Sigmoid colon (tissue), 7 donors: ENCODE results near the gene HSD3B1. TPM values are rescaled to one million over a fixed set of nuclear protein-coding genes. Genes with fewer than 3 reads are reported as not detected.

ENCODE experiments used
- DNase-seq: peaks from one replicate; pipeline ENCODE4 v3.0.0-alpha.2; 2019
- H3K27ac ChIP-seq, 4 donors: fragments of 200-600 bp; sonication (generic); one replicate each; pipeline ENCODE4 v1.5.1; 2016 to 2019; ENCODE audit warnings: mild to moderate bottlenecking in 1 of 4
- H3K27me3 ChIP-seq, 3 donors: fragments of 200-600 bp; sonication (generic); one replicate each; pipeline ENCODE4 v1.5.1; 2019; ENCODE audit warnings: mild to moderate bottlenecking in 1 of 3
- H3K36me3 ChIP-seq, 4 donors: fragments of 200-600 bp; sonication (generic); one replicate each; pipeline ENCODE4 v1.5.1; 2016 to 2019
- H3K4me1 ChIP-seq, 4 donors: fragments of 200-600 bp; sonication (generic); one replicate each; pipeline ENCODE4 v1.5.1; 2017 to 2019
- H3K4me3 ChIP-seq, 4 donors: fragments of 200-600 bp; sonication (generic); one replicate each; pipeline ENCODE4 v1.5.1; 2017 to 2019; ENCODE audit warnings: mild to moderate bottlenecking in 2 of 4, moderate library complexity in 1 of 4
- H3K9me3 ChIP-seq, 4 donors: fragments of 200-600 bp in 3 of 4; sonication (generic) in 3 of 4; one replicate each; pipeline versions ENCODE4 v1.5.1 to v1.6.1; 2013 to 2019
- EP300 ChIP-seq, 4 donors: sonication (generic); formaldehyde crosslinking; IDR thresholded peaks; one replicate each; pipeline ENCODE4 v1.6.1; 2017; ENCODE audit warnings: antibody characterized with exemption in 4 of 4
- POLR2A ChIP-seq, 2 donors: fragments of 450-650 bp; IDR thresholded peaks; one replicate each; pipeline ENCODE4 v1.6.1; 2016; ENCODE audit warnings: antibody characterized with exemption in 2 of 2, mild to moderate bottlenecking in 2 of 2, moderate library complexity in 2 of 2
- POLR2AphosphoS5 ChIP-seq, 4 donors: sonication (generic); formaldehyde crosslinking; IDR thresholded peaks; one replicate each; pipeline ENCODE4 v1.6.1; 2017; ENCODE audit warnings: antibody characterized with exemption in 4 of 4
- WGBS, 2 donors: extraction: QIAGEN DNeasy Blood & Tissue Kit; methylation state at CpG; one replicate each; pipeline ENCODE4 v1.1.7; 2013; 5-methylcytosine and 5-hydroxymethylcytosine counted together
- intact Hi-C: fragments of 100-400 bp; cut with DNase I; formaldehyde crosslinking; loops from one replicate; pipeline ENCODE4 v1.15.1; 2023
- polyA plus RNA-seq, 3 donors: library from polyadenylated mRNA; stranded (reverse); fragments of 200-250 nt; gene quantifications; one replicate each; pipeline ENCODE4 v1.2.3, GENCODE V29; 2013
- total RNA-seq, 4 donors: library from RNA; depleted of rRNA; stranded (reverse); fragments of >200 nt; gene quantifications; one replicate each; pipeline ENCODE4 v1.1.0, GENCODE V29; 2016
- TF ChIP-seq, protein P1 (sequence below), 4 experiments: fragments of 450-650 bp in 3 of 4; fragments of 200-600 bp in 1 of 4; IDR thresholded peaks; one replicate each; pipeline ENCODE4 v1.5.1; 2016 to 2019; ENCODE audit warnings: antibody characterized with exemption in 4 of 4, mild to moderate bottlenecking in 3 of 4, moderate library complexity in 2 of 4
- donor health status: healthy with polysubstance abuse.
- donor health status: Bipolar disorder and iron deficiency.
- donor health status: healthy.

HSD3B1 gene
- total RNA-seq (not detected), polyA plus RNA-seq (under 1 TPM in 1 of 3 donors, not detected in 2; 0.06 TPM)

GRCh38 chr1:119506941-119507340 lies at the start of gene HSD3B1:
TSS of gene HSD3B1 (plus strand) at chr1:119507210. CDS start at chr1:119507477, 267 bp downstream.
- H3K36me3 ChIP-seq, result no peaks in the 10 kb centered on the region
- intact Hi-C loops, result no loop called here
- no peaks in the 10 kb centered on the region for H3K4me1 ChIP-seq
- WGBS, 2 donors, result 21 to 63% methylated on average over 1 of the region's 1 CpG
- TF ChIP-seq, protein P1, sequence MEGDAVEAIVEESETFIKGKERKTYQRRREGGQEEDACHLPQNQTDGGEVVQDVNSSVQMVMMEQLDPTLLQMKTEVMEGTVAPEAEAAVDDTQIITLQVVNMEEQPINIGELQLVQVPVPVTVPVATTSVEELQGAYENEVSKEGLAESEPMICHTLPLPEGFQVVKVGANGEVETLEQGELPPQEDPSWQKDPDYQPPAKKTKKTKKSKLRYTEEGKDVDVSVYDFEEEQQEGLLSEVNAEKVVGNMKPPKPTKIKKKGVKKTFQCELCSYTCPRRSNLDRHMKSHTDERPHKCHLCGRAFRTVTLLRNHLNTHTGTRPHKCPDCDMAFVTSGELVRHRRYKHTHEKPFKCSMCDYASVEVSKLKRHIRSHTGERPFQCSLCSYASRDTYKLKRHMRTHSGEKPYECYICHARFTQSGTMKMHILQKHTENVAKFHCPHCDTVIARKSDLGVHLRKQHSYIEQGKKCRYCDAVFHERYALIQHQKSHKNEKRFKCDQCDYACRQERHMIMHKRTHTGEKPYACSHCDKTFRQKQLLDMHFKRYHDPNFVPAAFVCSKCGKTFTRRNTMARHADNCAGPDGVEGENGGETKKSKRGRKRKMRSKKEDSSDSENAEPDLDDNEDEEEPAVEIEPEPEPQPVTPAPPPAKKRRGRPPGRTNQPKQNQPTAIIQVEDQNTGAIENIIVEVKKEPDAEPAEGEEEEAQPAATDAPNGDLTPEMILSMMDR (IDR thresholded peaks at IDR 0.05), result no peak
- TF ChIP-seq POLR2A (IDR thresholded peaks at IDR 0.05), result no peak
- no peak for TF ChIP-seq EP300 (IDR thresholded peaks at IDR 0.05)
- no peak for TF ChIP-seq POLR2AphosphoS5 (IDR thresholded peaks at IDR 0.05)
- H3K27me3 ChIP-seq, result no peaks in the 10 kb centered on the region
- no peak for DNase-seq
- H3K27ac ChIP-seq, result no peak within 1 kb of the TSS
- H3K9me3 ChIP-seq, result no peaks in the 10 kb centered on the region
- no peak within 1 kb of the TSS for H3K4me3 ChIP-seq

DNA sequence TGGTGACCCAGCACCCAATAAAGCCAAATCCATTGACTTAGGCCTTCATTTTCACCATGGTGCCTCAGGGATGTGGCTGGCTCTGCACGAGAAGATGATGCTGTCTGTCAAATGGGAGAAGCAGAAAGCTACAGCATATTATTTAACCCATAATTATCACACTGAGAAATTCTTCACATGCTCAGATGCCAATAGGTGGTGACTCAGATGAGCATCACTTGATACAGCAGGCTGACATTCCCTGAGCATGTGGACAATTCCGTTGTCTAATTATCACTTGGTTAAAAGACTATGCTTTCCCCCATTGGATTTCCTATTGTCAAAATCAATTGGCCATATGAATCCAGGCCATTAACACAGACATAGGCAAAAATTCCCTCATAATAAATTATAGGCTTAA lies 44.0 kb upstream of the HSD3B1 start:
- Histone ChIP-seq H3K36me3 (no peaks in the 10 kb centered on the region), H3K4me1 (no peaks in the 10 kb centered on the region), H3K9me3 (no peaks in the 10 kb centered on the region), H3K27ac (no peak overlapping the region), H3K4me3 (no peak overlapping the region), H3K27me3 (no peaks in the 10 kb centered on the region)
- intact Hi-C loops, result no loop called here
- 91% methylated on average over 2 of the region's 2 CpGs for WGBS, 2 donors
- TF ChIP-seq, protein P1 (IDR thresholded peaks at IDR 0.05), result no peak
- TF ChIP-seq EP300 (IDR thresholded peaks at IDR 0.05), result no peak
- no peak for TF ChIP-seq POLR2A (IDR thresholded peaks at IDR 0.05)
- no peak for TF ChIP-seq POLR2AphosphoS5 (IDR thresholded peaks at IDR 0.05)
- DNase-seq, result no peak

- Histone ChIP-seq H3K27me3 (no peaks in the 10 kb centered on the region), H3K27ac (no peak overlapping the region), H3K9me3 (no peaks in the 10 kb centered on the region), H3K4me3 (no peak overlapping the region), H3K36me3 (no peaks in the 10 kb centered on the region), H3K4me1 (no peaks in the 10 kb centered on the region)
- no peak for DNase-seq
- TF ChIP-seq, protein P1 (IDR thresholded peaks at IDR 0.05), result no peak
- TF ChIP-seq EP300 (IDR thresholded peaks at IDR 0.05), result no peak
- no peak for TF ChIP-seq POLR2AphosphoS5 (IDR thresholded peaks at IDR 0.05)
- TF ChIP-seq POLR2A (IDR thresholded peaks at IDR 0.05), result no peak
- intact Hi-C loops, result no loop called here
- WGBS, 2 donors, result 61 to 71% methylated on average over 2 of the region's 2 CpGs
Observed at GRCh38 chr1:119463569-119463968, 43.4 kb upstream of the HSD3B1 start.

DNA sequence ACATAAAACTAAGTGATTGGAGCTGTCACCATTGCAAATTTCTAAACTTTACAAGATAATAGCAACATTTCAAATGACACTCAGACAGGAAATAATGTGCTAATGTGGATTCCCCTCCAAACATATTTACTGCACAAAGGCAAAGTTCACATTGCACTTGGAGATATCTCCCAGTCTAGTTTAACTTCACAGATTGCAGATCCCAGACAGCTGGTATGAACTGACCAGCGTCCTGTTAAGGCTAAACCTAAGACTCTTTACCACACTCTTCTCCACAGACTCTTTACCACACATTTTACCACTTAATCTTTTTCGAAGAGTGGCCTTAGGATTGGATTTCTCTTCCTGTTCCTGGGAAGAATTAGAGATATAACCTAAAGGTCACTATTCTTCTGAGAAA lies 40.6 kb upstream of the HSD3B1 start:
- DNase-seq, result no peak
- TF ChIP-seq POLR2A (IDR thresholded peaks at IDR 0.05) (no peak), EP300 (IDR thresholded peaks at IDR 0.05) (no peak)
- TF ChIP-seq, protein P1 (IDR thresholded peaks at IDR 0.05), result no peak
- no peaks in the 10 kb centered on the region for H3K36me3 ChIP-seq
- H3K27ac ChIP-seq, result no peak overlapping the region
- intact Hi-C loops, result no loop called here
- no peaks in the 10 kb centered on the region for H3K27me3 ChIP-seq
- no peak overlapping the region for H3K4me3 ChIP-seq
- WGBS, 2 donors, result 62 to 63% methylated on average over 2 of the region's 2 CpGs
- no peaks in the 10 kb centered on the region for H3K9me3 ChIP-seq
- H3K4me1 ChIP-seq, result no peaks in the 10 kb centered on the region

GRCh38 chr1:119467219-119467618 lies 39.8 kb upstream of the HSD3B1 start:
- no peak for TF ChIP-seq POLR2AphosphoS5 (IDR thresholded peaks at IDR 0.05)
- TF ChIP-seq, protein P1 (IDR thresholded peaks at IDR 0.05), result no peak
- no peak for TF ChIP-seq POLR2A (IDR thresholded peaks at IDR 0.05)
- TF ChIP-seq EP300 (IDR thresholded peaks at IDR 0.05), result no peak
- 95 to 98% methylated on average over 1 of the region's 1 CpG for WGBS, 2 donors
- no peaks in the 10 kb centered on the region for H3K36me3 ChIP-seq
- H3K4me1 ChIP-seq, result no peaks in the 10 kb centered on the region
- intact Hi-C loops, result no loop called here
- H3K4me3 ChIP-seq, result no peak overlapping the region
- H3K9me3 ChIP-seq, result no peaks in the 10 kb centered on the region
- H3K27me3 ChIP-seq, result no peaks in the 10 kb centered on the region
- no peak for DNase-seq
- H3K27ac ChIP-seq, result no peak overlapping the region
